WTC11 (cell line): Measurements from ENCODE around the gene CREB3L1. TPM values are rescaled to one million over a fixed set of nuclear protein-coding genes. Genes with fewer than 3 reads are reported as not detected.

Source experiments
- ATAC-seq: fragments of 200-7000 bp; cut with Tn5 transposase; 2 replicates; pipeline ENCODE4 v1.10.0; 2021; ENCODE audit warnings: mild to moderate bottlenecking, moderate library complexity
- CTCF ChIA-PET: fragments of 300-600 bp; sonication (Branson Sonifier 250); formaldehyde crosslinking; loops from one replicate; lab custom pipeline; 2021; ENCODE audit warnings: antibody characterized with exemption; lab: Charles Lee
- POLR2A ChIA-PET: fragments of 350-600 bp; sonication (Branson Sonifier 250); formaldehyde crosslinking; loops from one replicate; lab custom pipeline; 2021; ENCODE audit warnings: antibody characterized with exemption; lab: Charles Lee
- DNase-seq: peaks from one replicate; pipeline ENCODE4 v3.0.0; 2021; ENCODE audit warnings: low spot score
- H3K27ac Mint-ChIP-seq: 2 replicates; pipeline ENCODE4 v1.8.0; 2021; ENCODE audit warnings: mixed read lengths
- H3K27me3 Mint-ChIP-seq: 2 replicates; pipeline ENCODE4 v1.8.0; 2021; ENCODE audit warnings: low read depth, mild to moderate bottlenecking, moderate library complexity, mixed read lengths
- H3K36me3 Mint-ChIP-seq: 2 replicates; pipeline ENCODE4 v1.8.0; 2021; ENCODE audit warnings: mixed read lengths
- H3K4me1 Mint-ChIP-seq: 2 replicates; pipeline ENCODE4 v1.8.0; 2022; ENCODE audit warnings: mixed read lengths
- H3K4me3 Mint-ChIP-seq: 2 replicates; pipeline ENCODE4 v1.8.0; 2021; ENCODE audit warnings: mild to moderate bottlenecking, moderate library complexity, mixed read lengths
- H3K9me3 Mint-ChIP-seq: 2 replicates; pipeline ENCODE4 v1.8.0; 2021; ENCODE audit warnings: mixed read lengths
- CTCF ChIP-seq: fragments of 200-600 bp; IDR thresholded peaks from 2 replicates; pipeline ENCODE4 v1.8.0; 2022; ENCODE audit warnings: antibody characterized with exemption
- IRF1 ChIP-seq: sonication (generic); formaldehyde crosslinking; IDR thresholded peaks from 2 replicates; pipeline ENCODE4 v1.8.0; 2023; ENCODE audit warnings: missing genetic modification reagents
- ZNF121 ChIP-seq: sonication (generic); formaldehyde crosslinking; IDR thresholded peaks from 2 replicates; pipeline ENCODE4 v1.8.0; 2023; ENCODE audit warnings: missing genetic modification reagents
- ZNF219 ChIP-seq: sonication (generic); formaldehyde crosslinking; IDR thresholded peaks from 2 replicates; pipeline ENCODE4 v1.8.0; 2023; ENCODE audit warnings: missing genetic modification reagents, mild to moderate bottlenecking, borderline replicate concordance
- ZNF281 ChIP-seq: sonication (generic); formaldehyde crosslinking; IDR thresholded peaks from 2 replicates; pipeline ENCODE4 v1.8.0; 2023; ENCODE audit warnings: mild to moderate bottlenecking, missing genetic modification reagents
- ZNF423 ChIP-seq: fragments of 250-450 bp; sonication (Bioruptor Pico); IDR thresholded peaks from 2 replicates; pipeline ENCODE4 v2.1.2; 2022; ENCODE audit warnings: mild to moderate bottlenecking, moderate library complexity
- total RNA-seq: library from RNA; stranded (reverse); gene quantifications from 3 replicates; pipeline ENCODE4 v1.2.3, GENCODE V29; 2021

The CREB3L1 gene
- total RNA-seq, 1 experiment from 2014 or later: 10.9 TPM

GRCh38 chr11:46369458-46370152 is 92.1 kb downstream of the CREB3L1 start:
- DNase-seq (peak; percentile 82), ATAC-seq (peak; percentile 86)
- CTCF ChIA-PET: interaction anchor here (1.1 to 11.8 kb wide), 9 partner anchors 8 to 120 kb away, joined by 3 to 231 read pairs (median 5); partner anchors contain the start of gene CHRM4
- Mint-ChIP-seq H3K36me3 (peaks cover 23% of the 10 kb centered on the region), H3K27me3 (no peaks in the 10 kb centered on the region), H3K9me3 (no peaks in the 10 kb centered on the region), H3K4me3 (no peak overlapping the region), H3K27ac (peak overlapping the region; percentile 70), H3K4me1 (peaks cover 19% of the 10 kb centered on the region)
- POLR2A ChIA-PET: no interaction called here
- peak; percentile 86 for TF ChIP-seq CTCF
- TF ChIP-seq ZNF423: peak; percentile 60; the same call in 1 of the 2 replicates
- no peak for TF ChIP-seq ZNF219 (CRISPR knock-in tag)

GRCh38 chr11:46370253-46370652 is 92.8 kb downstream of the CREB3L1 start:
- DNase-seq (no peak), ATAC-seq (no peak)
- H3K36me3 Mint-ChIP-seq: peaks cover 29% of the 10 kb centered on the region
- no peaks in the 10 kb centered on the region for H3K27me3 Mint-ChIP-seq
- no peaks in the 10 kb centered on the region for H3K9me3 Mint-ChIP-seq
- POLR2A ChIA-PET: no interaction called here
- H3K27ac Mint-ChIP-seq: peak overlapping the region; percentile 65; the same call in 1 of the 2 replicates
- TF ChIP-seq ZNF121 (no peak), IRF1 (CRISPR knock-in tag) (no peak), ZNF281 (CRISPR knock-in tag) (no peak)
- no peak overlapping the region for H3K4me3 Mint-ChIP-seq
- CTCF ChIA-PET: interaction anchor here (1.5 to 11.8 kb wide), 4 partner anchors 9 to 22 kb away, joined by 3 to 231 read pairs (median 6); partner anchors contain the start of gene CHRM4
- peaks cover 14% of the 10 kb centered on the region for H3K4me1 Mint-ChIP-seq

Other genes with a start within 250 kb of the CREB3L1 start
- gene PHF21A, start 156.2 kb upstream of the CREB3L1 start, total RNA-seq: 29.4 to 36.6 TPM (median 33.1 TPM) in 3 replicates
- 107 to 139 TPM (median 115 TPM) in 3 replicates for gene DGKZ, start 69.8 kb downstream of the CREB3L1 start, total RNA-seq
- 560 to 611 TPM (median 602 TPM) in 3 replicates for gene MDK, start 104.0 kb downstream of the CREB3L1 start, total RNA-seq
- 0.62 to 0.85 TPM (median 0.62 TPM) in 3 replicates for gene CHRM4, start 114.1 kb downstream of the CREB3L1 start, total RNA-seq